Vagina (tissue), 2 donors: Measurements from ENCODE around the gene USH2A. TPM values are rescaled to one million over a fixed set of nuclear protein-coding genes. Genes with fewer than 3 reads are reported as not detected.

Source experiments
- DNase-seq, 2 donors: peaks; one replicate each; pipeline ENCODE4 v3.0.0-alpha.2; 2017; ENCODE audit errors: extremely low spot score in 2 of 2
- H3K27ac ChIP-seq: fragments of 200-600 bp; sonication (generic); one replicate; pipeline ENCODE4 v1.5.1; 2019
- H3K27me3 ChIP-seq: fragments of 200-600 bp; sonication (generic); one replicate; pipeline ENCODE4 v1.5.1; 2019
- H3K36me3 ChIP-seq, 2 donors: fragments of 200-600 bp; sonication (generic); one replicate each; pipeline ENCODE4 v1.5.1; 2017 to 2019
- H3K4me1 ChIP-seq: fragments of 200-600 bp; sonication (generic); one replicate; pipeline ENCODE4 v1.5.1; 2019
- H3K4me3 ChIP-seq, 2 donors: fragments of 200-600 bp; sonication (generic); 1 replicate in 1 of 2; 2 replicates in 1 of 2; pipeline ENCODE4 v1.5.1; 2016 to 2019
- H3K9me3 ChIP-seq: fragments of 200-600 bp; sonication (generic); one replicate; pipeline ENCODE4 v1.5.1; 2019
- POLR2A ChIP-seq, 2 donors: fragments of 450-650 bp; IDR thresholded peaks; one replicate each; pipeline ENCODE4 v1.6.1; 2017; ENCODE audit warnings: antibody characterized with exemption in 2 of 2, mild to moderate bottlenecking in 2 of 2, moderate library complexity in 2 of 2
- POLR2AphosphoS5 ChIP-seq, 2 donors: sonication (generic); formaldehyde crosslinking; IDR thresholded peaks; one replicate each; pipeline ENCODE4 v1.9.0; 2017; ENCODE audit warnings: antibody characterized with exemption in 2 of 2, mild to moderate bottlenecking in 2 of 2, low read depth in 1 of 2; ENCODE audit not compliant: insufficient read depth in 1 of 2
- intact Hi-C: fragments of 100-400 bp; cut with DNase I; formaldehyde crosslinking; loops from one replicate; pipeline ENCODE4 v1.15.1; 2023
- total RNA-seq: library from RNA; depleted of rRNA; stranded (reverse); fragments of >200 nt; gene quantifications from one replicate; pipeline ENCODE4 v1.2.3, GENCODE V29; 2016
- TF ChIP-seq, protein P1 (sequence below), 3 experiments: fragments of 450-650 bp in 2 of 3; fragments of 200-600 bp in 1 of 3; sonication (generic) in 1 of 3; IDR thresholded peaks; one replicate each; pipeline ENCODE4 v1.5.1; 2017 to 2019; ENCODE audit warnings: antibody characterized with exemption in 3 of 3, mild to moderate bottlenecking in 2 of 3, moderate library complexity in 2 of 3

USH2A gene
- total RNA-seq, 1 donor from 2014 or later, result under 0.01 TPM

DNA sequence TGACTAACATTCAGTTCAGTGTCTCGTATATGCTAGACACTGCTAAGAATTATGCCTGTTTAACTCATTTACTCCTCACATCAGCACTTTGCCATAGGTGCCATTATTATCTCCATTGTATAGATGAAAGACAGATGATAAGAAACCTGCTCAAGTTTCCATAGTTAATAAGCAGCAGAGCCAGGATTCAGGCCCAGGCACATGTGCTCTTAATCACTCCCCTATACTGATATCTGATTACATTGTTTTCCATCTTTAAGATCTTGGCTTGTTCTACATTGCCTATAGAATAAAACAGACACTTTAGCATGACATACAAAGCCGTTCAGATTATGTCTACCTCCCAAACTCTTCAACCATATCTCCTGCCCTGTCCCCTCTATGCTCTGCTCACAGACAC, 30.5 kb upstream of the USH2A start:
- intact Hi-C loops, result no loop called here
- Histone ChIP-seq H3K36me3 (no peaks in the 10 kb centered on the region), H3K9me3 (no peaks in the 10 kb centered on the region), H3K27ac (no peak overlapping the region), H3K4me1 (no peaks in the 10 kb centered on the region), H3K4me3 (no peak overlapping the region), H3K27me3 (no peaks in the 10 kb centered on the region)
- DNase-seq, result no peak
- TF ChIP-seq POLR2AphosphoS5 (IDR thresholded peaks at IDR 0.05; ENCODE audit: insufficient read depth in 1 of 2, low read depth in 1 of 2) (no peak), POLR2A (IDR thresholded peaks at IDR 0.05) (no peak)
- TF ChIP-seq, protein P1, sequence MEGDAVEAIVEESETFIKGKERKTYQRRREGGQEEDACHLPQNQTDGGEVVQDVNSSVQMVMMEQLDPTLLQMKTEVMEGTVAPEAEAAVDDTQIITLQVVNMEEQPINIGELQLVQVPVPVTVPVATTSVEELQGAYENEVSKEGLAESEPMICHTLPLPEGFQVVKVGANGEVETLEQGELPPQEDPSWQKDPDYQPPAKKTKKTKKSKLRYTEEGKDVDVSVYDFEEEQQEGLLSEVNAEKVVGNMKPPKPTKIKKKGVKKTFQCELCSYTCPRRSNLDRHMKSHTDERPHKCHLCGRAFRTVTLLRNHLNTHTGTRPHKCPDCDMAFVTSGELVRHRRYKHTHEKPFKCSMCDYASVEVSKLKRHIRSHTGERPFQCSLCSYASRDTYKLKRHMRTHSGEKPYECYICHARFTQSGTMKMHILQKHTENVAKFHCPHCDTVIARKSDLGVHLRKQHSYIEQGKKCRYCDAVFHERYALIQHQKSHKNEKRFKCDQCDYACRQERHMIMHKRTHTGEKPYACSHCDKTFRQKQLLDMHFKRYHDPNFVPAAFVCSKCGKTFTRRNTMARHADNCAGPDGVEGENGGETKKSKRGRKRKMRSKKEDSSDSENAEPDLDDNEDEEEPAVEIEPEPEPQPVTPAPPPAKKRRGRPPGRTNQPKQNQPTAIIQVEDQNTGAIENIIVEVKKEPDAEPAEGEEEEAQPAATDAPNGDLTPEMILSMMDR (IDR thresholded peaks at IDR 0.05), result no peak

DNA sequence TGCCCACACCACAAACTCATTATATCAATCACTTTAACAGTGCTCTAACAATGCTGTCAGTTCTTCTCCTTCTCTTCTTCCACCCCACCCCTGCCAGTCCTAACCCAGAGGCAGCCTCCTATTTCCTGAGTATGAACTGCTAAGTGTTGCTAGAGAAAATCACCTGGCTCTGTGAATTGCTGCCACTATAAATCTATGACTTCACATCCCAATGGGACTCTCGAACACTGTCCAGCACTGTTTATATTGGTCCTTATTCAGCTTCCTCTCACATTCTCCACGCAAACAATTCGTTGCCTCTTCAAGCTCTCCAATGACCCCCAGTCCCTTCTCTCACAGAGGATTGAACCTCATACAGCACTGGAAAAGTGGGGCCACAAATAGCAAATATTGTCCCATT, 27.0 kb upstream of the USH2A start:
- Histone ChIP-seq H3K27ac (no peak overlapping the region), H3K9me3 (no peaks in the 10 kb centered on the region), H3K4me3 (no peak overlapping the region), H3K4me1 (no peaks in the 10 kb centered on the region), H3K27me3 (no peaks in the 10 kb centered on the region), H3K36me3 (no peaks in the 10 kb centered on the region)
- no peak for DNase-seq
- intact Hi-C loops, result no loop called here
- TF ChIP-seq POLR2AphosphoS5 (IDR thresholded peaks at IDR 0.05; ENCODE audit: insufficient read depth in 1 of 2, low read depth in 1 of 2) (no peak), POLR2A (IDR thresholded peaks at IDR 0.05) (no peak)
- TF ChIP-seq, protein P1 (IDR thresholded peaks at IDR 0.05), result no peak

DNA sequence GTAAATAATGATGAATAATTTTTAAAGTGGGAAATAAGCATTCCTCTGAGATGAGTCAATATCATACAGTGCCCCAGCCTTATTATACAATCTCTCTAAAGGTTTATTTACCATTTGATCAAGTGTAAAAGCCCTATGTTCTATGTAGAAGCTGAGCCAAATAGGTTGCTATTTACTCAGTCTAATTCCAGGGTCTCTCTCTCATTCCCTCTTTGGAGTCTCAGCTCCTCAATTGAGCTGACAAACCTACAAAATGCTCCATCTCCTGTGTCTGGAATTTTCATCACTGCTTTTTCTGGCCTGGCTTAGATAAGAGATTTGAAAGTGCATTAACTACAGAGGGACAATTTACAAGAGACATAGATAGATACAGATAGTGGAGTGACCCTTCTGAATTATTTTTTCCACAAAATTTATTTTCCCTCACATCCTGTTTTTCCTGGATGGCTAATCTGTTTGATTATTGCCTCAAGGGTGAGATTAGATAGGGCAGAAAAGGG, 24.8 kb upstream of the USH2A start:
- Histone ChIP-seq H3K9me3 (no peaks in the 10 kb centered on the region), H3K4me1 (no peaks in the 10 kb centered on the region), H3K27me3 (no peaks in the 10 kb centered on the region), H3K27ac (no peak overlapping the region), H3K36me3 (no peaks in the 10 kb centered on the region), H3K4me3 (no peak overlapping the region)
- TF ChIP-seq, protein P1 (IDR thresholded peaks at IDR 0.05), result no peak
- TF ChIP-seq POLR2A (IDR thresholded peaks at IDR 0.05), result no peak
- TF ChIP-seq POLR2AphosphoS5 (IDR thresholded peaks at IDR 0.05; ENCODE audit: insufficient read depth in 1 of 2, low read depth in 1 of 2), result no peak
- DNase-seq, result no peak
- intact Hi-C loops, result no loop called here

DNA sequence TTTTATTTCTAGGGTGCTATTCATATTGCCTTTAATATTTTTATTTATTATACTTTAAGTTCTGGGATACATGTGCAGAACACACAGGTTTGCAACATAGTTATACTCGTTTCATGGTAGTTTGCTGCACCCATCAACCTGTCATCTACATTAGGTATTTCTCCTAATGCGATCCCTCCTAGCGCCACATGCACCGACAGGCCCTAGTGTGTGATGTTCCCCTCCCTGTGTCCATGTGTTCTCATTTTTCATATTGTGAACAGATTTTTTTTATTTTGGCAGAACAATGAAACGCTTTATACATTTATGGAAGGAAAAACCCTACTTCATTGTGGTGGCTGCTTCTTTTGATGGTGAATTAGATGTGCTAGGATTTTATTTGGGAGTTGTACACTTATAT, 14.4 kb upstream of the USH2A start:
- H3K4me1 ChIP-seq, result no peaks in the 10 kb centered on the region
- H3K27ac ChIP-seq, result no peak overlapping the region
- no peaks in the 10 kb centered on the region for H3K27me3 ChIP-seq
- H3K9me3 ChIP-seq, result no peaks in the 10 kb centered on the region
- TF ChIP-seq POLR2AphosphoS5 (IDR thresholded peaks at IDR 0.05; ENCODE audit: insufficient read depth in 1 of 2, low read depth in 1 of 2) (no peak), POLR2A (IDR thresholded peaks at IDR 0.05) (no peak)
- TF ChIP-seq, protein P1 (IDR thresholded peaks at IDR 0.05), result no peak
- intact Hi-C loops, result no loop called here
- H3K4me3 ChIP-seq, result no peak overlapping the region
- no peak for DNase-seq
- H3K36me3 ChIP-seq, result no peaks in the 10 kb centered on the region

DNA sequence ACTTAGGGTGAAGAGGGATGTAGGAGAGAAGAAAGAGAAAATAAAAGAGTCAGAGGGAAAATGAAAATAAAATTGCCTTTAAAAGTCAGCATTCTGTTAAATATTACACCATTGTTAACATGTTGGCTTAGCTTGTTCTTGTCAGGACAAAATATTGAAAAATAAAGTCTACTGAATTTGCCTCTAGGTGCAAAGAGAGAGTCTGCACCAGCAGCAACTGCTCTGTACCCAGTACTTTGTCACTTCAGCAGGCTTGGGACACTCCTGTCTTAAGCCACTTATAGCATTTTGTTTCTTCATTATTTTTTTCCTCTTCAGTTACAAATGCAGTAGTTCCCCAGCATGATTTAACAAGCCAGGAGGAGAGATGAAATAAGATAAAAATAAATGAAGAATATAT, 11.0 kb upstream of the USH2A start:
- no peak for TF ChIP-seq POLR2AphosphoS5 (IDR thresholded peaks at IDR 0.05; ENCODE audit: insufficient read depth in 1 of 2, low read depth in 1 of 2)
- TF ChIP-seq, protein P1 (IDR thresholded peaks at IDR 0.05), result no peak
- no peak for TF ChIP-seq POLR2A (IDR thresholded peaks at IDR 0.05)
- Histone ChIP-seq H3K4me3 (no peak overlapping the region), H3K4me1 (no peaks in the 10 kb centered on the region), H3K36me3 (no peaks in the 10 kb centered on the region), H3K27ac (no peak overlapping the region), H3K9me3 (no peaks in the 10 kb centered on the region), H3K27me3 (no peaks in the 10 kb centered on the region)
- intact Hi-C loops, result no loop called here
- DNase-seq, result no peak
